Panc1 (cell line): ENCODE data around the gene ASMT. TPM values are rescaled to one million over a fixed set of nuclear protein-coding genes. Genes with fewer than 3 reads are reported as not detected.
A peak's percentile ranks its signal among the peaks of the same experiment; 100 is the strongest.

Experiments used
- ATAC-seq: fragments of 200-7000 bp; cut with Tn5 transposase; 2 replicates; pipeline ENCODE4 v1.9.1; 2020; ENCODE audit warnings: mild to moderate bottlenecking, moderate library complexity
- BruUV-seq: library from RNA; stranded (reverse); fragments of 400-500 nt; replicated peaks from 2 replicates; lab custom pipeline; 2021; lab: Mats Ljungman, UMichigan
- CTCF ChIA-PET: fragments of 300-600 bp; sonication (Branson Sonifier 250); formaldehyde crosslinking; loops from one replicate; lab custom pipeline; 2022; ENCODE audit warnings: antibody characterized with exemption; lab: Charles Lee
- POLR2A ChIA-PET: fragments of 300-600 bp; sonication (Branson Sonifier 250); formaldehyde crosslinking; loops from one replicate; lab custom pipeline; 2022; ENCODE audit warnings: antibody characterized with exemption; lab: Charles Lee
- DNase-seq: peaks from one replicate; pipeline ENCODE4 v3.0.0-alpha.2; 2010; ENCODE audit warnings: low read depth, low spot score
- H3K27ac ChIP-seq: 2 replicates; pipeline ENCODE4 v1.5.1; 2011; ENCODE audit warnings: mild to moderate bottlenecking, low read length, inconsistent platforms
- H3K27me3 ChIP-seq: fragments of 200-500 bp; sonication (Bioruptor generic); 2 replicates; pipeline ENCODE4 v1.6.0; 2014; ENCODE audit warnings: low read length, inconsistent platforms; ENCODE audit not compliant: control insufficient read depth, insufficient read depth
- H3K36me3 ChIP-seq: fragments of 200-500 bp; sonication (Bioruptor generic); 2 replicates; pipeline ENCODE4 v1.5.1; 2014; ENCODE audit warnings: inconsistent platforms, mild to moderate bottlenecking, low read length, moderate library complexity; ENCODE audit not compliant: control insufficient read depth, insufficient read depth
- H3K4me1 ChIP-seq: 2 replicates; pipeline ENCODE4 v1.5.1; 2011; ENCODE audit warnings: inconsistent platforms, mild to moderate bottlenecking, low read length, moderate library complexity; ENCODE audit not compliant: control insufficient read depth, insufficient read depth
- H3K4me3 ChIP-seq, 2 experiments: 2 replicates each; pipeline ENCODE4 v1.5.1; 2011 to 2012; ENCODE audit warnings: low read depth in 2 of 2, low read length in 2 of 2, mild to moderate bottlenecking in 2 of 2, inconsistent platforms in 1 of 2, moderate library complexity in 1 of 2
- H3K9me3 ChIP-seq: fragments of 200-500 bp; sonication (Bioruptor generic); 2 replicates; pipeline ENCODE4 v1.5.1; 2014; ENCODE audit warnings: low read depth, mild to moderate bottlenecking, inconsistent platforms, low read length, moderate library complexity; ENCODE audit not compliant: control insufficient read depth, insufficient read depth
- CTCF ChIP-seq: fragments of 450-650 bp; IDR thresholded peaks from 2 replicates; pipeline ENCODE4 v1.5.1; 2017; ENCODE audit warnings: mild to moderate bottlenecking
- POLR2AphosphoS5 ChIP-seq: IDR thresholded peaks from 2 replicates; pipeline ENCODE4 v1.6.1; 2012; ENCODE audit warnings: mild to moderate bottlenecking, low read depth, low read length, moderate library complexity
- REST ChIP-seq, 2 experiments: IDR thresholded peaks; 2 replicates each; pipeline ENCODE4 v1.6.1; 2011 to 2012; ENCODE audit warnings: low read depth in 2 of 2, control low read depth in 1 of 2, low read length in 1 of 2, mild to moderate bottlenecking in 1 of 2, moderate library complexity in 1 of 2; ENCODE audit not compliant: insufficient read depth in 1 of 2
- SIN3A ChIP-seq: IDR thresholded peaks from 2 replicates; pipeline ENCODE4 v1.6.1; 2012; ENCODE audit warnings: low read depth, mild to moderate bottlenecking, low read length, moderate library complexity, borderline replicate concordance; ENCODE audit not compliant: insufficient read depth
- TCF7L2 ChIP-seq: IDR thresholded peaks from 2 replicates; pipeline ENCODE4 v1.6.1; 2011; ENCODE audit warnings: mild to moderate bottlenecking, low read depth, low read length, inconsistent platforms
- in situ Hi-C: cut with HindIII; loops from 2 replicates; pipeline ENCODE4 v1.10.0; 2016; ENCODE audit warnings: low sequenced_read_pairs, low pct_unique_long_range_greater_than_20kb
- intact Hi-C: fragments of 100-400 bp; cut with micrococcal nuclease; formaldehyde crosslinking; loops from one replicate; pipeline ENCODE4 v1.10.0; 2022; ENCODE audit not compliant: unreplicated experiment
- total RNA-seq: library from RNA; stranded (reverse); gene quantifications from one replicate; pipeline ENCODE4 v1.2.1, GENCODE V29; 2021; ENCODE audit not compliant: unreplicated experiment

ASMT gene
- total RNA-seq, 1 experiment from 2014 or later = not detected

- Histone ChIP-seq H3K27ac (no peak overlapping the region), H3K36me3 (no peaks in the 10 kb centered on the region; the same call in 1 of the 2 replicates), H3K27me3 (no peaks in the 10 kb centered on the region), H3K9me3 (no peaks in the 10 kb centered on the region), H3K4me1 (no peaks in the 10 kb centered on the region), H3K4me3 (peak overlapping the region in 1 of 2 experiments; percentile 59; a peak in 1 of 4 replicates)
- ATAC-seq (no peak), DNase-seq (no peak)
- POLR2A ChIA-PET = no interaction called here
- CTCF ChIA-PET = no interaction called here
- no peak for TF ChIP-seq TCF7L2
- in situ Hi-C loops (no loop called here), intact Hi-C loops (no loop called here)
- no TSS peak for BruUV-seq
Observed at GRCh38 chrX:1593286-1594271, 21.3 kb upstream of the ASMT start.

GRCh38 chrX:1595711-1596060 lies 19.2 kb upstream of the ASMT start:
- H3K27ac ChIP-seq = no peak overlapping the region
- ChIA-PET CTCF (no interaction called here), POLR2A (no interaction called here)
- DNase-seq (no peak), ATAC-seq (no peak)
- no peaks in the 10 kb centered on the region for H3K4me1 ChIP-seq
- intact Hi-C loops (no loop called here), in situ Hi-C loops (no loop called here)
- no peaks in the 10 kb centered on the region for H3K9me3 ChIP-seq
- no peak for TF ChIP-seq CTCF
- no peak for TF ChIP-seq REST (IDR thresholded peaks at IDR 0.05; ENCODE audit: insufficient read depth in 1 of 2, low read depth in 2 of 2, low read length in 1 of 2)
- no peak for TF ChIP-seq POLR2AphosphoS5
- no peak for TF ChIP-seq TCF7L2
- TF ChIP-seq SIN3A = no peak
- H3K27me3 ChIP-seq = no peaks in the 10 kb centered on the region
- H3K4me3 ChIP-seq = no peak overlapping the region
- H3K36me3 ChIP-seq = no peaks in the 10 kb centered on the region; the same call in 1 of the 2 replicates
- BruUV-seq = no TSS peak
